ENCODE data around the gene DIAPH2.

DNA sequence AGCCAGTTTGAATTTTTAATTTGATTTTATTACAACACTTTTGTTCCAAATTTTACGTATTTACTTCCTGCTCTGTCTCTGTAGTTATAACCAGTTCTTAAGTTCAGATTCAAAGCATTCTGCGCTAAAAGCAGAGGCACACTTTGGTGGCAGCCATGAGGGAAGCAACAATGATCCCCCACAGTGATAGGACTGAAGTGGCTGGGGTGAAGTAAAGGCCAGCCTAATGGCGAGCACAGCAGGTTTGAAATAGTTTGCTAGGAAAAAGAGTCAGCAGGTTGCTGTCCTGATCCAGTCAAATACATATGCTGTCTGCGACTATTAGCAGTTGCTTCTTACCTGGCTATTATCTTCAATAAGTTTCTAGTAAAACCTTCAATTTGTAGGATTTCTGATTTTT, 375.4 kb downstream of the DIAPH2 start:
- TF ChIP-seq, protein P1, sequence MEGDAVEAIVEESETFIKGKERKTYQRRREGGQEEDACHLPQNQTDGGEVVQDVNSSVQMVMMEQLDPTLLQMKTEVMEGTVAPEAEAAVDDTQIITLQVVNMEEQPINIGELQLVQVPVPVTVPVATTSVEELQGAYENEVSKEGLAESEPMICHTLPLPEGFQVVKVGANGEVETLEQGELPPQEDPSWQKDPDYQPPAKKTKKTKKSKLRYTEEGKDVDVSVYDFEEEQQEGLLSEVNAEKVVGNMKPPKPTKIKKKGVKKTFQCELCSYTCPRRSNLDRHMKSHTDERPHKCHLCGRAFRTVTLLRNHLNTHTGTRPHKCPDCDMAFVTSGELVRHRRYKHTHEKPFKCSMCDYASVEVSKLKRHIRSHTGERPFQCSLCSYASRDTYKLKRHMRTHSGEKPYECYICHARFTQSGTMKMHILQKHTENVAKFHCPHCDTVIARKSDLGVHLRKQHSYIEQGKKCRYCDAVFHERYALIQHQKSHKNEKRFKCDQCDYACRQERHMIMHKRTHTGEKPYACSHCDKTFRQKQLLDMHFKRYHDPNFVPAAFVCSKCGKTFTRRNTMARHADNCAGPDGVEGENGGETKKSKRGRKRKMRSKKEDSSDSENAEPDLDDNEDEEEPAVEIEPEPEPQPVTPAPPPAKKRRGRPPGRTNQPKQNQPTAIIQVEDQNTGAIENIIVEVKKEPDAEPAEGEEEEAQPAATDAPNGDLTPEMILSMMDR (IDR thresholded peaks at IDR 0.05) = no peak
- TF ChIP-seq POLR2A (IDR thresholded peaks at IDR 0.05) = no peak
